SH-SY5Y (cell line): ENCODE measurements around the gene ERVFRD-1.

Experiments
- GATA2 ChIP-seq: IDR thresholded peaks from 2 replicates; pipeline ENCODE4 v1.6.1; 2011; ENCODE audit warnings: mild to moderate bottlenecking, low read depth, low read length
- GATA3 ChIP-seq: IDR thresholded peaks from 2 replicates; pipeline ENCODE4 v1.6.1; 2011; ENCODE audit warnings: low read depth, mild to moderate bottlenecking, low read length, moderate library complexity

GRCh38 chr6:11055127-11055627 lies 56.3 kb downstream of the ERVFRD-1 start:
- TF ChIP-seq GATA3: no peak
- TF ChIP-seq GATA2: no peak
